NCI-H1105 (cell line): ENCODE measurements around the gene RALGDS.

Experiments used
- DNase-seq: peaks from one replicate; lab custom pipeline; 2025; lab: John Stamatoyannopoulos, UW

The RALGDS gene

GRCh38 chr9:133151041-133151440 lies 30.0 kb upstream of the RALGDS start:
- DNase-seq: no peak

- DNase-seq: peak; percentile 93
These were observed 28.3 kb upstream of the RALGDS start for GRCh38 chr9:133149130-133150015.

DNA sequence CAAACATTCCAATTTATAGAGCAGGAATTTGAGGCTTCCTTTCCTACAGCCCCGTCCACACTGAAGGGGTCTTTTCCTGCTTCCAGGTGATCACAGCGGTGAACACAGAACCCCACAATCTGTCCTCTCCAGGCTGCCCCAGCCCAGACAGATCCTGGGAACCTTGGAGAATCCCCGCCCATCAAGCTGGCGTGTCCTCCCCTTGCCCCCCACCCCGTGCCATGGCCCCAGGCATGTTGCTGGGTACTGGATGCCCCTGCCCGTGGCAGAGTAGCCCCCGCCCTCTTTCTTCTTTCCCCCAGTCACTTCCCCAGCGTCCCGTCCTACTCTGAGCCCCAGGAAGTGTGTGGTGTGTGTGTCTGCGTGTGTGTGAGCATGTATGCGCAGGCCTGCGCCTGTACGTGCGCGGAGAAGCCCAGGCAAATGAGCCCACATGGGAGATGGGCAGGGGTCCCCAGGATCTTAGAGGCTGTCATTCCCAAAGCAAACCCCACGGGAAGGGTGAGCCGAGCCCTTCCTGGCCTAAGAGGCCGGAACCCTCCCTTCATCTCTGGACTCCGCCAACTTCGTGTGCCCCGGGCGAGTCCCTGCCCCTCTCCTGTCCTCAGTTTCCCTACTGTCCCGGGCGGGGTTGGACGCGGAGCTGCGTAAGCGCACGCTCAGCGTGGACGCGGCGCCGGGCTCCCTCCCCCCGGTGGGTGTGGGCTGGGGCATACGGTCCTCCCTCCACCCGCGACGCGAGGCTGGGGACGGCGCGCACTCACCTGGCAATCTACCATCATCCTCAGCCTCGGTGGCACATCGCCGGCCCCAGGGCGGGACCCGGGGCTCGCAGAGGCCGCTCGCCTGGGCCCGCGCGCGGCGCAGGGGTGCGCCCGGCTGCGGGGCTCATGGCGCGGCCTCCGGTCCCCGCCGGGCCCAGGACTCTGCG lies 27.4 kb upstream of the RALGDS start:
- DNase-seq: peak; percentile 4

DNA sequence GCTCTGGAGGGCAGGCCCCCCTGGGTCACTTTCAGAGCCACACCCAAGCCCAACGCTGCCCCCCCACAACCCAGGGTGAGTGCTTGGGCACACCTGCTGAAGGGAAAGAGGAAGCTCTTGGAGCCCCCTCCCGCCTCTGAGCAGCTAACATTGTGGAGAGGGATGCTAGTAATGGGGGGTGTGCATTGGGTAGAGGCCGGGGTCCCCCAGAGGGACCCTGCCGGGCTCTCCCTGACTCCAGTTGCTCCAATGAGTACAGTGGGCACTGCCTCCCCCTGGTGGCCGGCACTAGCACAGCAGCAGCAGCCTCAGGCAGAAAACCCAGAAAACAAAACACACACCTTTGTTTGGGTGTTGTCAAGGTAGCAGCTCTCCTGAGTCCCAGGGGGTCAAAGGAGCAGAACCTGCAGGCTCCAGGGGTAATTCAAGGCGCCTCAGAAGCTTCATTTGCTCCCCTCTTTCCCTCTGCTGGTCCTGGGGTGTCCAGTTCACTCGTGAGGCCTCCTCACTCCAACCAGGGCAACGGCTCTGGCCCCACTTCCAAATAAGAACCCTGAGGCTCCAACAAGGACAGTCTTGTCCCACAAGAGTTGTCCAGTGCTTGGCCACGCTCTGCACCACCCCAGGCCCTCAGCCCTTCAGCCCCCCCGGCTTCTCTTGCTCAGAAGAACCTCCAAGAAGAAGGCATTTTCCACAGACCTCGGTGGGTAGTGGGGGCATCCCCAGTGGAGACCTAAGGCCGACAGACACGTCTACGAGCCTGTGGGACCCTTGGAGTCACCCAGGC lies 26.6 kb upstream of the RALGDS start:
- peak; percentile 62 for DNase-seq

DNA sequence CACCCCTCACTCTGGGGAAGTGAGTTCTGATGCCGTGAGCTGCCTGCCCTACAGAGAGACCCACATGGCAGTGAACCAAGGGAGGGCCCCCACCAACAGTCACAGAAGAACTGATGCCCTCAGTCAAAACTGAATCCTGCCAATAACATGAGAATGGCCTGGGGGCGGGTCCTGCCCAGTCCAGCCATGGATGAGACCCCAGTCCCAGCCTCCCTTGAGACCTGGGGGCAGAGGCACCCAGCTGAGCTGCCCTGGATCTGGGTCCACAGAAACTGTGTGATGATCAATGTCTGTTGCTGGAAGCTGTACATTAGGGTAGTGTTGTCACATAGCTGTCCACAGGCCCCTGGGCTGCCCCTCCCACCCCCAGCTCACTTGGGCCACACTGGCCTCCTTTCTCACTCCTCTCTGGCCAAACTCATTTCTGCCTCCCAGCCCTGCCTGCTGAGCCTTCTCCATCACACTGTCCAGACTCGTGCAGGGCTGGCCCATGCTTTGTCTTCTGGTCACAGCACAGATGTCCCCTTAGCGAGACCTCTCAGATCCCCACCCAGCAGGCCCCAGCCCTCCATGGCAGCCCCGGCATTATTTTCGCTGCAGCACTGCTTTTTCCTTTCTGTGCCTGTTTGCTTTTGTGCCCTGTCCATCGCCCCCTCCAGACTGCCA lies 25.8 kb upstream of the RALGDS start:
- no peak for DNase-seq

DNA sequence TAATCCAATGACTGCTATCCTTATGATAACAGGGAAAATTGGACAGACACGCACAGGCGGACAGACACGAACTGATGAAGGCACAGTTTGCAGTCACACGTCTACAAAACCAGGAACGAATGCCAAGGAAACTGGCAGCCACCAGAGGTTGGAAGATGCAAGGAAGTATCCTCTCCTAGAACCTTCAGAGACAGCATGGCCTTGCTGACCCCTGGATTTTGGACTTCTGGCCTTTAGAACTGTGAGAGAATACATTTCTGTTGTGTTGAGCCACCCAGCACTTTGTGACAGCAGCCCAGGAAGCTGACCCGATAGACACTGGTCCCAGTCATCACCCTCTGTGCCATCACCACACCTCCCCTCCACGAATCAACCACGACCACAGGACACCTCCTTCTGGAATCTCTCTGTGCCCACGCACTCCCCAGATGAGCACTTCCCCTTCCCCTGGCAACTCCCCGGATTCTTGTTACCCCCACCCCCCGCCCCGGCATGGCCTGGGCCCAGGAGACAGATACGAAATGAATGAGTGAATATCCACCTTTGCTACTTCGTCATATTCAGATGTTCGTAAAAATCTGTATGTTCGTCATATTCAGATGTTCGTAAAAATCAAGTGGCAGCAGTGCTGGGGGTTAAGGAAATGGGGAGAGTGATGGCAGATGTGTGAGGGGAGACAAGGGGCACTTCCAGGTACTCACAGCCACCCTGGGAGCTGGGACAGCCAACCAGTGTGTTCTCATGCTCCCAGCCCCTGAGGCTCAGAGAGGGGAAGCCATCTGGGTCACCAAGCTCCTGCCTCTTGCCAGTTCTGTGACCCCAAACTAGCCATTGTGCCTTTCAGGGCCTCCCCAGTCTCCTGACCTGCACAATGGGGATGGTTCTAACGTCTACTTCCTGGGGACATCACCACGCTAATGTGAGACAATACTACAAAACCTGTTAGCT lies 24.1 kb upstream of the RALGDS start:
- no peak for DNase-seq

DNA sequence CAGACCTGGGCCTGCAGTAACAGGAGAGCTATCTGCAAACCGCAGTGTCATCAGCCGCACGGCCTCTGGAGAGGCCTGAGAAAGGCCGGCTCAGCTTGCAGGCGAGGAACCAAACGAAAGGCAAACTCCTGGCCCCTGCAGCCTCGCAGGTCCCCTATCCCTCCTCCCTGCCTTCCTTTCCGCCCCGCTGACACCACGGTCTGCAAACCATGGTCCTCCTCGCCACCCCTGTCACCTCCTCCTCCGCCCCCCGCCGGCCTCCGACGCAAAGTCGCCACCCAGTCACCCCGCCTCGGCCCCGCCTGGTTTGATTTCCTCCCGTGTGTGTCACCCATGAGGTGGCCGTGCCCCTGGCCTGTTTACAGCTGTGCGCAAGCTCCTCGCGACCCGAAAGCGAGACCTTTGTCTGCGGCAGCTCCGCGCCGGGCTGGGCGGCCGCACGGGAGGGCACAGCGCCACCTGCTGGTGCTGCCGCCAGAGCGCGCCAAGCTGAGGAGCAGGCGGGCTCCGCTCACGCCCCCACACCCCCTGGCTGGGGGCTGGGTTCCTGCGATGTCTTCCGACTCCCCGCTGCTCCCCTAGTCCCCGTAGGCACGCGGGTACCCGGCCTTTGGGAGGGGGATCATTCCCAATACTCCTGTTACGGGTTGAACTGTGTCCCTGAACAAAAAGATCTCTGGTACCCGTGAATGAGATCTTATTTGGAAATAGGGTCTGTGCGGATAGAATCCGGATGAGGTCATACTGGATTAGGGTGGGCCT lies 23.3 kb upstream of the RALGDS start:
- peak; percentile 47 for DNase-seq

DNA sequence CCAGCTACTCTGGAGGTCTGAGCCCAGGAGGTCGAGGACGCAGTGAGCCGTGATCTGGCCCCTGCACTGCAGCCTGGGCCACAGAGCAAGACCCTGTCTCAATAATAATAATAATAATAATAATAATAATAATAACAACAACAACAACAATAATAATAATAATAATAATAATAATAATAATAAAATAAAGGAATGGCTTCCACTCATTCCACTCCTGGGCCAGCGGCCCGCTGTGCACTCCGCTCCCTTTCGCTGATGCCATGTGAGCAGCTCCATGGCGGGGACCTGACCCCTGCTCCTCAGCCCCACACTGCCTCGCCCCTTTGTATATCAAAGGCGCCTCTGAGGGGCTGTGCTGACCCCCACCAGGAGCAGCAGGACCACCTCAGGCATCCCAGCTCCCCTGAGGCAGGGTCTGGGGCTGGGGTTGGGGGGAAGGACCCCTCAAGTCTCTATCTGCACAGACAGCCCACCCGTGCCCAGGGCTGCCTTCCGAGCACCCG lies 22.6 kb upstream of the RALGDS start:
- no peak for DNase-seq

DNA sequence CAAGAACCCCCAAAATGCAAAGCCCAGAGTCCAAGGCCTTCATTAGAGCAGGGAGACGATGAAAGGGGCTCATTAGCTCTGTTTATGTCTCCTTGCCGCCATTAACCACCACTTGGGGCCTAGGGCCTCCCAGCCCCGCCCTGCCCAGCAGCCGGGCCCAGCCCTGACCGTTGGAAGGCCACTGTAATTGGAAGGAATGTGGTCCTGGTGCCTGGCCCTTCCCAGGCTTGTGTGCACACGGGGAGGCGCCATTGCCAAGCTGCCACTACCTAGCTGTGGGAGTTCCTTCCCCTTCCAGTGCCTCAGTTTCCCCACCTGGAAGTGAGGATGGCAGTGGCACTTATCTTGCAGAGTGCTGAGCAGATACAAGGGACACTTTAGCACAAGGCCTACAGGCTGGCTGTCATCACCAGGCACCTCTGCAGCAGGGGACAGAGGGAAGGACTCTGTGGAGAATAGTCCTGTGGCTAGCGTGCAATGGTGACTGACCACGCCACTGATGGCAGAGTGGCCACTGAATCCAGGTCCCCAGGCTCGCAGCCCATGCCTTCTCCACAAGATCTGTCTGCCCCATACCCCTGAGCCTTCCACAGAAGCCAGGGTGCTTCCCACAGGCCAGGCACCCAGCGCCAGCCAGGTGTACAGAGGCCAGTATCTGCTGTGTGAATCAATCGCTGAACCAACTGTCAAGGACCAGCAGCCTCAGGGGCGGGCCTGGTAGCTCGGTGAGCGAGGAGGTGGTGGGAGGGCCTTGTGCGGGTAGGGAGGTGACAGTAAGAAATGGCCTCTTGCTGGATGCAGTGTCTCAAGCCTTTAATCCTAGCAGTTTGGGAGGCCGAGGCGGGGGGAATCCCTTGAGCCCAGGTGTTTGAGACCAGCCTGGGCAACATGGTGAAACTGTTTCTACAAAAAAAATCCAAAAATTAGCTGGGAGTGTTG lies 21.9 kb upstream of the RALGDS start:
- no peak for DNase-seq

DNA sequence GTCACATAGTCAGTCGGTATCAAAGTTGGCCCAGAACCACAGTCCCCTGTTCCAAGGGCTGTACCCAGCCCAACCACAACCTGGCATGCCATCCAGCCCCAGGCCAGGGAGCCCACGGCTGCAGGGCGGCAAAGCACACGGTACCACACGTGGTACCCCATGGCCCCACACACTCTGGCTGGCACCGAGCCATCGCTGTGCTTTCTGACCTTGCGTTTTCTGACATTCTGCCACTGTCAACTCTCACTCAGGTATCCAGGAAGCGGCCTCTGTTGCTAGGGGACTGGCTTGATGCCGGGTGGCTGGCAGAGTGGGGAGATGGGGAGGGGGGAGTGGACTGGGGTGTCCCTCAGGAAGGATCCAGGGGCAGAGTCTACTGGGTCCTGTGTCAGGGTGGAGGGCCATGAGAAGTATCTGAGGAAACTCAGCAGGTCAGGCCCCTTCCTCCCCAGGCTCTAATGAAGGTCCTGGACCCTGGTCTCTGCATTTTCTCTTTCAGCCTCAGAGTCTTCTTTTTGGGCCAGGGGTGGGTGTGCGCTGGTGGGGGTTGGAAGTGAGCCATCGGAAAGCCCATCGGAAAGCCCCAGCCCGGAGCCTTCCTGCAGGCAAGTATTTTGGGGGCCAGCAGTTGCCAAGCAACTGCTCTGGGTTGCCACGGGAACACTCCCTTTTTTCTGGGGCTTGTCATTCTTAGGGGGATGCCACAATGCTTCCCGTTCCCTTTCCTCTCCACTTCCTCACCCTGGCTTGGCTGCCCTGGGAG lies 21.0 kb upstream of the RALGDS start:
- DNase-seq: no peak

GRCh38 chr9:133140606-133141005 lies 19.6 kb upstream of the RALGDS start:
- DNase-seq: no peak

DNA sequence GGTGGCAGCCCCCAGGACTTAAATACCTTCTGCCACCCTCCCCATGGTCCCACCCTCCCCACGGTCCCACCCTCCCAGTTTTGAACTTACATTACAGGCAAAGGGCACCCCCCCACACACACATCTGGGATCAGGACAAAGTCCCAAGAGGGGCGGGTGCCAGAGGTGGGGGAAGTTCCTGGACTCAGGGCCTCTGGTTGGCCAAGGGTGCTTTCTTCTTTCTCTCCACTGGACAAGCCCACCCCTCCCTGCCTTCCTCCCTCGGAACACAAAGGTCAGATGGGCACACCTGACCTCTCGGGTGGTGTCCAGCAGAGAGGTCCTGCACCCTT lies 19.1 kb upstream of the RALGDS start:
- DNase-seq: no peak

DNA sequence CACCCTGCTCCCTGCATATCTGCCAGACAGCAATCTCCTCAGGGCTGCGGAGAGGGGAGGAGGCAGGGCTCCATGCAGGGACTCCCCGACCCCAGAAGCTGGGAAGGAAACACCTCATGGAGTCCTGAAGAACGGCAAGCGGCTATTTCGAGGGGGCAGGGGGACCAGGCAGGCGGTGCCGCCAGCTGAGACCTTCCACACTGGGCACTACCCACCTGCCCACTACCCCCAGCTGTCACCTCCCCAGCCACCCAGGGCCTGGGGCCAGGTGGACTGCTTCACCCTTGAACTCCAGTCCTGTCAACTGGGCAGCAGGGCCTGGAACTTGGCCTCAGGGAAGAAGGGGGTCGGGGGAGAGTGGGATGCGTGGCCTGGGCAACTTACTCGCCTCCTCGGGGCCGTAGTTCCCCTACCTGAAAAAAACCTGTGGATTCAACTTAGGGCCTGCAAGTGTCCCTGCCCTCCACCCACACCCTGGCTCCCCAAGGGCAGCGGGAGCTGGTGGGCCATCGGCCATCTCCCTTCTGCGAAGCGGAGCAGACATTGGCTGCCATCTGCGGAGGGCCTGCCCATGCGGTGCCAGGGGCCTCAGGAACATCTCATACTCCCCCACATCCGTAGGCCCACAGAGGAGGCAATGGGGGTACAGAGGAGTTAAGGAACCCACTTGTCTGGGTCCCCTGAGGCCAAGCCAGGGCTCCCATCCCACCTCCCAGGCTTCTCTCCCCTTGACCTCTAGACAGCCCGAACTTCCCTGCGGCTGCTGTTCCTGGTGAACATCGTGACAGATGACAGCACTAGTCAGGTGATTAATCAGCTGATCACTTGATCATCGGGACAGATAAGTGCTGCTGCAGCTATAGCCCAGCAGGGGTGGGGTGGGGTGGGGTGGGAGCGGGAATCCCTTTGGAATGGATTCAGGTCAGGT lies 18.5 kb upstream of the RALGDS start:
- DNase-seq: no peak

DNA sequence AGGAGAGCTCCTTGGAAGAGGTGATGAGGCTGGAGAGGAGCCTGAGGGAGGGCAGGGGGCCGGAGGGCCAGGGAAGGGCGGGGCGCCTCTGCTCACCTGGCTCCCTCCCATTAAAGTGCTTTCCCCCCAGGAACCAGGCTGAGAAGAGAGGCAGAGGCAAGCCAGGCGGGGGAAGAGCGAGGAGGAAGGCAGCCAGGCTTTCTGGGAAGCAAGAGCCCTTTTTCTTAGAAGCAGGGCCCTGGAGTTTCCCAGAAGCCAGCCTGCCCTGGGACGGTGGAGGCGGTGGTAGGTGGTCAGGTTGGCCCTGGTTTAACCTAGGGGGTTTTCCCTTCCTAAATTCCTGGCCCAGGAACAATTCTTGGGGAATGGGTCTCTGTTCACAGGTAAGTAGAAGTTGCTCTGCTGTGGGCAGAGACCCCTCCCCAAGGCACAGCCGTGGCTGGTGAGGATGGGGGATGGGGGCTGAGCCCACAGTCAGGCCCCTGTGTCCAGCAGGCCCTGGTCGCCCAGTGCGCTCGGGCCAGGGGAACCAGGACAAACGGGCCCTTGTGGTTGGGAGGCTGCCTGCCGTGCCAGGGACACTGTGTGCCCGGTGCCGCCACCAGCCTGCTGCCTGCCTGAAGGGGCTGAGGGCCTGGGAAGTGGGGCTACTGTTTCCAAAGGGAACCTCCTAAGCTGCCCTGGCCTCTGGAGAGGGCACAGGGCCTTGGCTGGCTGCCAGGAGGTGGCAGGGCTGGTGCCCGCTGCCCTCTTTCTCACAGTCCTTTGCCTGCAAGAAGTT lies 16.6 kb upstream of the RALGDS start:
- no peak for DNase-seq

GRCh38 chr9:133135146-133135745 lies 14.2 kb upstream of the RALGDS start:
- DNase-seq: peak; percentile 59
